ENCODE data around the gene LPCAT2.

DNA sequence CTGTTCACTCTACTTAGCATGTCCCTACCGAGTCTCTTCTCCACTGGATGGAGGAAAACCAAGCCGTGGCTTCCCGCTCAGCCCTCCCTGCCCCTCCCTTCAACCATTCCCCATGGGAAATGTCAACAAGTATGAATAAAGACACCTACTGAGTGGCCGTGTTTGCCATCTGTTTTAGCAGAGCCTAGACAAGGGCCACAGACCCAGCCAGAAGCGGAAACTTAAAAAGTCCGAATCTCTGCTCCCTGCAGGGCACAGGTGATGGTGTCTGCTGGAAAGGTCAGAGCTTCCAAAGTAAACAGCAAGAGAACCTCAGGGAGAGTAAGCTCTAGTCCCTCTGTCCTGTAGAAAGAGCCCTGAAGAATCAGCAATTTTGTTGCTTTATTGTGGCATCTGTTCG lies 2.8 kb upstream of the LPCAT2 start:
- TF ChIP-seq, protein P1, sequence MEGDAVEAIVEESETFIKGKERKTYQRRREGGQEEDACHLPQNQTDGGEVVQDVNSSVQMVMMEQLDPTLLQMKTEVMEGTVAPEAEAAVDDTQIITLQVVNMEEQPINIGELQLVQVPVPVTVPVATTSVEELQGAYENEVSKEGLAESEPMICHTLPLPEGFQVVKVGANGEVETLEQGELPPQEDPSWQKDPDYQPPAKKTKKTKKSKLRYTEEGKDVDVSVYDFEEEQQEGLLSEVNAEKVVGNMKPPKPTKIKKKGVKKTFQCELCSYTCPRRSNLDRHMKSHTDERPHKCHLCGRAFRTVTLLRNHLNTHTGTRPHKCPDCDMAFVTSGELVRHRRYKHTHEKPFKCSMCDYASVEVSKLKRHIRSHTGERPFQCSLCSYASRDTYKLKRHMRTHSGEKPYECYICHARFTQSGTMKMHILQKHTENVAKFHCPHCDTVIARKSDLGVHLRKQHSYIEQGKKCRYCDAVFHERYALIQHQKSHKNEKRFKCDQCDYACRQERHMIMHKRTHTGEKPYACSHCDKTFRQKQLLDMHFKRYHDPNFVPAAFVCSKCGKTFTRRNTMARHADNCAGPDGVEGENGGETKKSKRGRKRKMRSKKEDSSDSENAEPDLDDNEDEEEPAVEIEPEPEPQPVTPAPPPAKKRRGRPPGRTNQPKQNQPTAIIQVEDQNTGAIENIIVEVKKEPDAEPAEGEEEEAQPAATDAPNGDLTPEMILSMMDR (IDR thresholded peaks at IDR 0.05) = no peak
- TF ChIP-seq, protein P2, sequence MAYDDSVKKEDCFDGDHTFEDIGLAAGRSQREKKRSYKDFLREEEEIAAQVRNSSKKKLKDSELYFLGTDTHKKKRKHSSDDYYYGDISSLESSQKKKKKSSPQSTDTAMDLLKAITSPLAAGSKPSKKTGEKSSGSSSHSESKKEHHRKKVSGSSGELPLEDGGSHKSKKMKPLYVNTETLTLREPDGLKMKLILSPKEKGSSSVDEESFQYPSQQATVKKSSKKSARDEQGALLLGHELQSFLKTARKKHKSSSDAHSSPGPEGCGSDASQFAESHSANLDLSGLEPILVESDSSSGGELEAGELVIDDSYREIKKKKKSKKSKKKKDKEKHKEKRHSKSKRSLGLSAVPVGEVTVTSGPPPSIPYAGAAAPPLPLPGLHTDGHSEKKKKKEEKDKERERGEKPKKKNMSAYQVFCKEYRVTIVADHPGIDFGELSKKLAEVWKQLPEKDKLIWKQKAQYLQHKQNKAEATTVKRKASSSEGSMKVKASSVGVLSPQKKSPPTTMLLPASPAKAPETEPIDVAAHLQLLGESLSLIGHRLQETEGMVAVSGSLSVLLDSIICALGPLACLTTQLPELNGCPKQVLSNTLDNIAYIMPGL (CRISPR knock-in tag; IDR thresholded peaks at IDR 0.05) = no peak
- TF ChIP-seq, protein P3, sequence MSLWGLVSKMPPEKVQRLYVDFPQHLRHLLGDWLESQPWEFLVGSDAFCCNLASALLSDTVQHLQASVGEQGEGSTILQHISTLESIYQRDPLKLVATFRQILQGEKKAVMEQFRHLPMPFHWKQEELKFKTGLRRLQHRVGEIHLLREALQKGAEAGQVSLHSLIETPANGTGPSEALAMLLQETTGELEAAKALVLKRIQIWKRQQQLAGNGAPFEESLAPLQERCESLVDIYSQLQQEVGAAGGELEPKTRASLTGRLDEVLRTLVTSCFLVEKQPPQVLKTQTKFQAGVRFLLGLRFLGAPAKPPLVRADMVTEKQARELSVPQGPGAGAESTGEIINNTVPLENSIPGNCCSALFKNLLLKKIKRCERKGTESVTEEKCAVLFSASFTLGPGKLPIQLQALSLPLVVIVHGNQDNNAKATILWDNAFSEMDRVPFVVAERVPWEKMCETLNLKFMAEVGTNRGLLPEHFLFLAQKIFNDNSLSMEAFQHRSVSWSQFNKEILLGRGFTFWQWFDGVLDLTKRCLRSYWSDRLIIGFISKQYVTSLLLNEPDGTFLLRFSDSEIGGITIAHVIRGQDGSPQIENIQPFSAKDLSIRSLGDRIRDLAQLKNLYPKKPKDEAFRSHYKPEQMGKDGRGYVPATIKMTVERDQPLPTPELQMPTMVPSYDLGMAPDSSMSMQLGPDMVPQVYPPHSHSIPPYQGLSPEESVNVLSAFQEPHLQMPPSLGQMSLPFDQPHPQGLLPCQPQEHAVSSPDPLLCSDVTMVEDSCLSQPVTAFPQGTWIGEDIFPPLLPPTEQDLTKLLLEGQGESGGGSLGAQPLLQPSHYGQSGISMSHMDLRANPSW (CRISPR knock-in tag; conservative IDR thresholded peaks at IDR 0.05; ENCODE audit: low read depth) = no peak
- TF ChIP-seq IRF2 (CRISPR knock-in tag; IDR thresholded peaks at IDR 0.05; ENCODE audit: borderline replicate concordance, low read depth) = no peak
